Left renal cortex interstitium (tissue), 4 donors: ENCODE measurements around the gene IFNA16. TPM values are rescaled to one million over a fixed set of nuclear protein-coding genes. Genes with fewer than 3 reads are reported as not detected.
A peak's percentile ranks its signal among the peaks of the same experiment; 100 is the strongest.
"Not testable (repeated sequence)": the region's sequence is repeated elsewhere in the genome, so short reads cannot be mapped to it uniquely, and the experiment has no call there.

Experiments
- DNase-seq, 4 donors: peaks; one replicate each; pipeline ENCODE4 v3.0.0-alpha.2; 2013; ENCODE audit warnings: low read depth in 4 of 4, low spot score in 2 of 4, missing footprints in 1 of 4
- polyA plus RNA-seq, 4 donors: library from polyadenylated mRNA; unstranded; fragments of 120-200 nt; gene quantifications; one replicate each; pipeline ENCODE4 v1.2.1, GENCODE V29; 2013; ENCODE audit not compliant: insufficient read length in 4 of 4

The IFNA16 gene
- polyA plus RNA-seq = not detected

DNA sequence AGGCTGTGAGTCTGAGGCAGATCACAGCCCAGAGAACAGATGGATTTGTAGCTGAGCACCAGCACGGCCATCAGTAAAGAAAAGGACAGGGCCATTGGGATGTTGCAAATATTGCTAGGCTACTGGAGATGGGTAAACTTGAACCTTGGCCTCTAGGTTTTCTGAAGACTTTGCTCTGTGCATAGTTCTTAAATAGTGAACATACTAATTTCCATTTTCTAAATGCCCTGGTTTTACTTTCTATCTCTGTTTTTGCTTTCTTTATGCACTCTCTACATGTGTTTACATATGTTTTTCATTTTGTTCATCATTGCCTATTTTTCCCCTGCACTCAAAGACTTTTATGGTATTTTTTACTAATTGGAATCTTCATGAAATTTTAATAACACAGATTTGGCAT lies at the start of gene IFNA16:
Gene IFNA16 (minus strand): TSS at position 101 of the 400 bp plus-strand sequence. CDS start 6 bp downstream, at position 95.
- not testable (repeated sequence) for DNase-seq

DNA sequence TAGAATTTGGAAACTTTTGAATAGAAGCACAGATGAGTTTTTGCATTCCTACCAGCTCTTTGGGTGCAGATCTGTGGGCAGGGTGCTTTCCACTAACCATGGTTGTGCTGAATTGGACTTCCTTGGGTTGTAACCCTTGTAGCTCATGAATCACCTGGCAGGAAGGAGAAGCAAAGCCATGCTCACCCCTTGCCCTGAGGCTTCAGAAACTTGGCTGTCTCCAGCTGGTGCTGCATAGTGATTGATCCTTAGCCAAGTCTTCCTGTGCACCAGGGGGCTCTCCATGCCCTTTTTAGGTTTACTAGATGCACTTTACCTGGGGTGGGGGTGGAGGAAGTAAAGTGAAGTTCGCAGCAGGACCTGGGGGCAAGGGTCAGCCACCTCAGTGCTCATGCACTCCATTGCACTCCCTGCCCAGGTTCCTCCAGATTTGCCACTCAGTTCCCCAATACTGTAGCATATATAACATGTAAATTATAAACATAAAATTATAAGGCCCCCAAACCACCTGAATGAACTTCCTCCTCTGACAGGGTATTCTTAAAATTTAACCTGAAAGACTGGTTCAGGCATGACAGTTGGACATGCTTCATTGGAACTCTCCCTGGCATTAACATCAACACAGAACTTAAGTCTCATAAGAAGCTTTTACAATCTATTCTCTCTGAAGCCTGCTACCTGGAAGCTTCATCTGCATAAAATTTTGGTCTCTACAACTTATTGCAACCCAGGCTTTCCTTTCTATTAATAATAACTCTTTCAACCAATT lies 48.5 kb upstream of the IFNA16 start:
- no peak for DNase-seq

DNA sequence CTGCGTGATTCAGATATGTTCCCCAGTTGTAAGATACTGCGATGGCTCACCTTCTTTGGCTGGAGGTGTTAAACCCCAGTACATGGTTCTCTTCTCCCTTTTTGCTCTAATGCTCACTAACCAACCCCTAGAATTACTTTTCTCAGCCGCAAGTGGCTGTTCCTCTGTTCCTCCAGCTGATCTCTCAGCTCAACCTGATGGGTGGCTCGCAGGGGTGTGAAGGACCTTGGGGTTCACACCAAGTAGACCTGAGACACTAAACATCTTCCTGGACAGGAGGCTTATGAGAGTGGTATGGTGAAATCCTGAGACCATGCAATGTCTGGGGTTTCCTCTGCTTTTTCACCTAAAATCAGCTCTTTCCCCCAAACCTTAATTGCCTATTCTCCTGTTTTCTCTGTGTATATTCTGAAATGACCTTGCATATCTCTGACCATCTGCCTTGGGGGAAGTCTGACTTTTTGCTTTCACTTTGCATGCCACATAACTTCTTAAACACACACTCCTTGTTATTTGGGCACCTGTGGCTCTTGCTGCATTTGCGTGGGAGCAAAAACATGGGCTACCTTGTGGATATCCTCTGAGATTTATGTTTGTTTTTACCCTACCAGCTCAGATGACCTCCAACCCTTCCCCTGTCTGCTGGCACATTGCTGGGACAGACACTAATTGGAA lies 38.6 kb upstream of the IFNA16 start:
- no peak for DNase-seq

GRCh38 chr9:21252721-21253547 lies 35.8 kb upstream of the IFNA16 start:
- DNase-seq = peak in 2 of 4 donors; percentile 6 to 11

GRCh38 chr9:21251638-21252037 lies 34.5 kb upstream of the IFNA16 start:
- DNase-seq = no peak

DNA sequence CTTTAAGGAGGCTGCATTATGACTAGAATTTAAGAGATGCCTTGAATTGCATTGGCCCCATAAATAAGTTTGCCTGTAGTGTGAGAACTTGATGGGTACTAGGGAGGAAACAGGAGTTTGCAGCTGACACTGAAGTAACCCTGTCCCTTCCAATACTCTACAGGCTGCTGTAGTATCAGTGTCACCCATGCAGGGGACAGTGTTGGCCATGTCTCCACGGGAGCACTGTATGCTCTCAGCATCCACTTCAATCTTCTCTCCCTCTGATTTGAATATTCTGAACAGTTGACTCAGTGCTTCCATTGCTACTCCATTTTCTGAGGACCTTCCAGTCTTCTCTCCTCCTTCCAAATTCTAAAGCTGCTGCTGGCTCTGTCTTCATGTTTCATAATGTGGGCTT lies 34.1 kb upstream of the IFNA16 start:
- no peak for DNase-seq

- DNase-seq = no peak
Measured at GRCh38 chr9:21244836-21245235, 27.7 kb upstream of the IFNA16 start.

GRCh38 chr9:21239911-21240310 lies 22.8 kb upstream of the IFNA16 start, which contains the start of gene IFNA14:
Gene IFNA14, minus strand, starts transcription at chr9:21240005. Its CDS starts 70 bp downstream, at chr9:21239935.
- no peak for DNase-seq

- DNase-seq = not testable (repeated sequence)
Measured at GRCh38 chr9:21236360-21236714, 19.2 kb upstream of the IFNA16 start.

DNA sequence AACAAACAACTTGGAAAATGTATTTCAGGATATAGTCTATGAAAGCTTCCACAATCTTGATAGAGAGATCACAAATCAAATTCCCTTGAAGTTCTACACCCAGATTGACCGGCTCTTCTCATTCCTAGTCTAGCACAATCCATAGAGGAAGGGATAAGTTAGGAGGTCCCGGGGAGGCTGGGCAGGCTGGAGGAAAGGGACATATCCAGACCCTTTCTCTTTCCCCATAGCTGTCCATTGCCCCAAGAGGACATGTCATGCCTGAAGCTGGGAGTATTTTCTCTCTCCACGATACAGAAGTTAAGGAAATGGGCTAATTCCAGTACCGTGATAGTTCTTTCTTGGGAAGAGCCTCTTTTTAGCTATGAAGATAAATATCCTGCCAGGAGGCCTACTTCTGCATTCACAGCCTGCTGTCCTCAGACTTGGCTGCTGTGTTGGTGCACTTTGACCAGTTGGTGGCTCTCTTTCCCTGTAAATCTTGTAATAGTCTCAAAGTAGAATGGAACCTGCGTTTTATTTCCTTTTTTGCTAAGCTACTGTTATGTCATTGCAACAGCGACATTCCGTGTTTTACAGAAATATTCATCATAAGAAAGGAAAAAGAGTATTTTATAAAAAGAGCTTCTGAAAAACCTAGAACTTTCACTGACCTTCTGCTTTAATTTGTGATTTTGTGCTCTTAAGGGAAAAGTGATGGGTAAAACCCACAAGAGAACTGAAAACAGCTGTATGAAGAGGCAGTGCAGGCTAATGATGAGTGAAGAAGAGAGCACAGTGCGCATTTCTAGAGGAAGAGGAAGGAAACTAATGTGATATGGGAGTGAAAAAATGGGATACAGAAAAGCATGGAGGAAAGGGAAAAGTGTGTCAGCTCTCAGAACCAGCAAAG lies 18.6 kb upstream of the IFNA16 start:
- DNase-seq = peak in 1 of 4 donors; percentile 7

DNA sequence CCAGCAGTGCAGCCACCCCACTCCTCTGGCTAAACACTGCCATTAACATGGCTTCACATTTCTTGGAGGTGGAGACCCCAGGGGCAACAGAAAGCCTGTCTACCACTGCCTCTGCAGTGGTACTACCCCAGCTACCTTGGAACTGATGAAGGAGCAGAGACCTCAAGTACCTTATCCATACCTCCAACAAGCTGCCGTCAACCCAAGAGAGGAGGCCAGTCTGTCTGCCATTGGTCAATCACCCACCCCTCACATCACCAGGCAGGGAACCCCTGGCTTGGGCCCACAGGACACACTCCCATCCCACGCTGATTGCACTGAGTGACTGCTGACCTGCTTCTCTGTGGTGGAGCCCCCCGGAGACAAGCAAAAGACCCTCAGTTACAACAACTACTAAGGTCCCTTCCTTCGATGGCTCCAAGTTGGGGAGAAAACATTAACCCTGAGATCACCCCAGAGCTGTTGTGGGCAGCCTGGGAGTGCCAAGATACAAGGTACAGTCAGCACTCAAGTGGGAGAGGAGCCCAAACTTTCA lies 17.1 kb upstream of the IFNA16 start:
- DNase-seq = no peak

DNA sequence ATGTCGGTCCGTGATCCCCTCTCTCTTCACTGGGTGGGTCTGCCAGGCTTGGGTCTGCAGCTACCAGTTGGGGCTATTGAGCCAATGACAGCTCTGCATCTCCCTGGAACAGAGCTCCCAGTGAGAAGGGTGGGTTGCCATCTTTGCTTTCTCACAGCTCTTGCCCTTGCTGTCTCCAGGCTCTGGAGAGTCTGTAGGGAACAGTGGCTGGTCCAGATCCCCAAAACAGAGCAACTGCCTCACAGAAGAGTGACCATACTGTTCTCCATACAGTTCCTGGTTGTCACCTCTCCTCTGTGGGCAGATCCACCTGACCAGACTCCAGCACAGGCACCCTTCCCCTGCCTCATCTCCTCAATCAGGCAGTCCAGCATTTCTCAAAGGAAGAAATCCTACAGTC lies 16.1 kb upstream of the IFNA16 start:
- no peak for DNase-seq

GRCh38 chr9:21228122-21228521 lies 11.0 kb upstream of the IFNA16 start, which contains the start of gene IFNA17:
Gene IFNA17, minus strand, starts transcription at chr9:21228222. Its CDS starts 49 bp downstream, at chr9:21228173.
- DNase-seq = no peak

- not testable (repeated sequence) for DNase-seq
Measured at GRCh38 chr9:21213411-21214326, 3.4 kb downstream of the IFNA16 start.

DNA sequence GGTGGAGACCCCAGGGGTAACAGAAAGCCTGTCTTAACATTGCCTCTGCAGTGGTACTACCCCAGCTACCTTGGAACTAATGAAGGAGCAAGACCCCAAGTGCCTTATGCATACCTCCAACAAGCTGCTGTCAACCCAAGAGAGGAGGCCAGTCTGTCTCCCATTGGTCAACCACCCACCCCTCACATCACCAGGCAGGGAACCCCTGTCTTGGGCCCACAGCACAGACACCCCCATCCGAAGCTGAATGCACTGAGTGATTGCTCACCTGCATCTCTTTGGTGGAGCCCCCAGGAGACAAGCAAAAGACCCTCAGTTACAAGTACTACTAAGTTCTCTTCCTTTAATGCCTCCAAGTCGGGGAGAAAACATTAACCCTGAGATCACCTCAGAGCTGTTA lies 5.0 kb downstream of the IFNA16 start:
- not testable (repeated sequence) for DNase-seq

GRCh38 chr9:21210782-21211181 lies 6.3 kb downstream of the IFNA16 start:
- not testable (repeated sequence) for DNase-seq

DNA sequence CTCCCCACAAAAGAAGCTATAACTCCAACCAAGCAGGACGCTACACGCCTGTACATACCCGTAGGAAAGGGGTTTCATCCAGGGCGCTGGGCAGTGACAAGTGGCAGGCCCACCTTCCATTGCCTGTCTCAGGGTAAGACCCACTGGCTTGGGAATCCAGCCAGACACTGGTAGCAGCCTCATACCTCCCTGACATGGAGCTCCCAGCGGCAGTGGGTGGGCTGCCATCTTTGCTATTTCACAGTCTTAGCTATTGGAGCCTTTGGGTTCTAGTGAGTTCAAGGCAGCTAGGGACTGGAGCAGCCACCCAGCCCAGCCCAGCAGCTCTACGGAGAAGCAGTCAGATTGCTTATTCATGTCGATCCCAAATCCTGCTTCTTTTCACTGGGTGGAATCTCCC lies 6.8 kb downstream of the IFNA16 start:
- DNase-seq = no peak

DNA sequence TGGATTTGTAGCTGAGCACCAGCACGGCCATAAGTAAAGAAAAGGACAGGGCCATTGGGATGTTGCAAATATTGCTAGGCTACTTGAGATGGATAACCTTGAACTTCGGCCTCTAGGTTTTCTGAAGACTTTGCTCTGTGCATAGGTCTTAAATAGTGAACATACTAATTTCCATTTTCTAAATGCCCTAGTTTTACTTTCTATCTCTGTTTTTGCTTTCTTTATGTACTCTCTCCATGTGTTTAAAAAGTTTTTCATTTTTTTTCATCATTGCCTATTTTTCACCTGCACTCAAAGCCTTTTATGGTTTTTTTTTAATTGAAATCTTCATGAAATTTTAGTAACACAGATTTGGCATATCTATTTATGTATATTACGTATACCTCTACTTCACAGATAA lies 10.1 kb downstream of the IFNA16 start, which contains the start of gene IFNA10:
Gene IFNA10 (minus strand): TSS at position 101 of the 400 bp plus-strand sequence. CDS start 46 bp downstream, at position 55.
- DNase-seq = not testable (repeated sequence)
